ENCODE results near the gene CLIP1.
A peak's percentile ranks its signal among the peaks of the same experiment; 100 is the strongest.
"Not testable (repeated sequence)": the region's sequence is repeated elsewhere in the genome, so short reads cannot be mapped to it uniquely, and the experiment has no call there.

Gene CLIP1

DNA sequence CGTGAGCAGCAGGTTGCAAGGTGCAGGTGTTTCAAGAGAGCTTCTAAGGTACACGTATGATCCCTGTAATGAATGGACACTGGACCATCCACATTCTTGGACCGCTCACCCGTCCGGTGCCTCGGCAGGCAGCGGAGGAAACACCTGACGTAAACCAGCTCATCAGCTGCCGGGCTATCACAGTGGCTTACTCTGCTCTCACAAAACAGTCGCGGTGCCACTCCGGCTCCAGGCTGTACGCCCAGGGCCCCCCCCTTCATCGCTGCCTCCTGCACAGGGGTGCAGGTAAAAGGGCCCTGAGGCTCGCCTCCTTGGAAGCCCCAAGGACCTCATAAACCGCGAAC lies 156.6 kb downstream of the CLIP1 start:
- peaks cover 18% of the 10 kb centered on the region for H3K79me2 ChIP-seq (ENCODE audit: insufficient read depth, low read length)
- no peak for TF ChIP-seq EZH2 (IDR thresholded peaks at IDR 0.05; ENCODE audit: borderline replicate concordance, low read depth, low read length, severe bottlenecking)
- TF ChIP-seq, protein P1, sequence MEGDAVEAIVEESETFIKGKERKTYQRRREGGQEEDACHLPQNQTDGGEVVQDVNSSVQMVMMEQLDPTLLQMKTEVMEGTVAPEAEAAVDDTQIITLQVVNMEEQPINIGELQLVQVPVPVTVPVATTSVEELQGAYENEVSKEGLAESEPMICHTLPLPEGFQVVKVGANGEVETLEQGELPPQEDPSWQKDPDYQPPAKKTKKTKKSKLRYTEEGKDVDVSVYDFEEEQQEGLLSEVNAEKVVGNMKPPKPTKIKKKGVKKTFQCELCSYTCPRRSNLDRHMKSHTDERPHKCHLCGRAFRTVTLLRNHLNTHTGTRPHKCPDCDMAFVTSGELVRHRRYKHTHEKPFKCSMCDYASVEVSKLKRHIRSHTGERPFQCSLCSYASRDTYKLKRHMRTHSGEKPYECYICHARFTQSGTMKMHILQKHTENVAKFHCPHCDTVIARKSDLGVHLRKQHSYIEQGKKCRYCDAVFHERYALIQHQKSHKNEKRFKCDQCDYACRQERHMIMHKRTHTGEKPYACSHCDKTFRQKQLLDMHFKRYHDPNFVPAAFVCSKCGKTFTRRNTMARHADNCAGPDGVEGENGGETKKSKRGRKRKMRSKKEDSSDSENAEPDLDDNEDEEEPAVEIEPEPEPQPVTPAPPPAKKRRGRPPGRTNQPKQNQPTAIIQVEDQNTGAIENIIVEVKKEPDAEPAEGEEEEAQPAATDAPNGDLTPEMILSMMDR (IDR thresholded peaks at IDR 0.05; ENCODE audit: borderline replicate concordance, extremely low read depth, low read length, poor library complexity, severe bottlenecking), result no peak
- ATAC-seq (ENCODE audit: insufficient read depth, low read depth) (peak; percentile 58), DNase-seq (no peak)
- H4K20me1 ChIP-seq (ENCODE audit: insufficient read depth, low read length), result no peaks in the 10 kb centered on the region
- H3K4me1 ChIP-seq (ENCODE audit: insufficient read depth, low read length), result peaks cover 27% of the 10 kb centered on the region
- H3K27me3 ChIP-seq (ENCODE audit: insufficient read depth, low read length, poor library complexity), result no peaks in the 10 kb centered on the region
- peak overlapping the region; percentile 87 for H3K4me2 ChIP-seq (ENCODE audit: insufficient read depth, low read length)
- peak overlapping the region; percentile 55 to 89 for H3K4me3 ChIP-seq (ENCODE audit: low read depth in 1 of 2, low read length in 2 of 2)
- peaks cover 16% of the 10 kb centered on the region for H3K36me3 ChIP-seq (ENCODE audit: insufficient read depth, low read length)
- peak overlapping the region; percentile 98 for H2AFZ ChIP-seq (ENCODE audit: low read depth, low read length)
- no peaks in the 10 kb centered on the region for H3K9me3 ChIP-seq (ENCODE audit: insufficient read depth, low read length, severe bottlenecking)
- peak overlapping the region; percentile 74 for H3K9ac ChIP-seq (ENCODE audit: low read depth, low read length)
- H3K27ac ChIP-seq (ENCODE audit: low read length), result peak overlapping the region; percentile 81

DNA sequence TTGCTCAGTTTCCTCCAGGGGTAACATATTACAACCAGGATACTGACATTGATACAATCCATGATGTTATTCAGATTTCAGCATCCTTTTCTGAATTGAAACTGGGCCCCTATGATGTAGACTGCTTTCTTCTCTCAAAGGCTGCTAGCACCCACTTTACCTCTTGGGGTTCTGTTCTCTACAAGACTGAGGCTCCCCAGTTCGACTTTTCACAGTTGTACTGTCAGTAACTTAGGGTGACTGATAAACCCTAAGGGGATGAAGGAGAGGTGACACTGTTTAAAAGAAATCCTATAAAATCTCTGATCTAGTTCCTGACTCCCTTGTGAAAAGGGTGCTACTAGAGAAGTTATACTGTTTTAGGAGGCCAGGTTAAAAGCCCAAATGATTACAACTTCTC lies 157.0 kb downstream of the CLIP1 start:
- peaks cover 18% of the 10 kb centered on the region for H3K79me2 ChIP-seq (ENCODE audit: insufficient read depth, low read length)
- DNase-seq, result no peak
- peak overlapping the region; percentile 55 to 89 for H3K4me3 ChIP-seq (ENCODE audit: low read depth in 1 of 2, low read length in 2 of 2)
- peaks cover 27% of the 10 kb centered on the region for H3K4me1 ChIP-seq (ENCODE audit: insufficient read depth, low read length)
- peak overlapping the region; percentile 74 for H3K9ac ChIP-seq (ENCODE audit: low read depth, low read length)
- H3K27ac ChIP-seq (ENCODE audit: low read length), result peak overlapping the region; percentile 81
- ATAC-seq (ENCODE audit: insufficient read depth, low read depth), result no peak
- H4K20me1 ChIP-seq (ENCODE audit: insufficient read depth, low read length), result no peaks in the 10 kb centered on the region
- no peaks in the 10 kb centered on the region for H3K27me3 ChIP-seq (ENCODE audit: insufficient read depth, low read length, poor library complexity)
- no peak for TF ChIP-seq EZH2 (IDR thresholded peaks at IDR 0.05; ENCODE audit: borderline replicate concordance, low read depth, low read length, severe bottlenecking)
- TF ChIP-seq, protein P1 (IDR thresholded peaks at IDR 0.05; ENCODE audit: borderline replicate concordance, extremely low read depth, low read length, poor library complexity, severe bottlenecking), result no peak
- peak overlapping the region; percentile 98 for H2AFZ ChIP-seq (ENCODE audit: low read depth, low read length)
- peak overlapping the region; percentile 87 for H3K4me2 ChIP-seq (ENCODE audit: insufficient read depth, low read length)
- no peaks in the 10 kb centered on the region for H3K9me3 ChIP-seq (ENCODE audit: insufficient read depth, low read length, severe bottlenecking)
- peaks cover 19% of the 10 kb centered on the region for H3K36me3 ChIP-seq (ENCODE audit: insufficient read depth, low read length)

DNA sequence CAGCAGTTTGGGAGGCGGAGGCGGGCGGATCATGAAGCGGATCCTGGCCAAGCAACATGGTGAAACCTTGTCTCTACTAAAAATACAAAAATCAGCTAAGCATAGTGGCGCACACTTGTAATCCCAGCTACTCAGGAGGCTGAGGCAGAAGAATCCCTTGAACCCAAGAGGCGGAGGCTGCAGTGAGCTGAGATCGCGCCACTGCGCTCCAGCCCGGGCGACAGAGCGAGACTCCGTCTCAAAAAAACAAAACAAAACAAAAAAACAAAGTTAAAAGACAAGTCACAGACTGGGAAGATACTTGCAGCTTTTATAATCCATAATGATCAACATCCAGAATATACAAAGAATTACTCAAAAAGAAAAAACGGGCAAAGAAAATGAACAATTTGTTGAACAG lies 161.7 kb downstream of the CLIP1 start:
- not testable (repeated sequence) for H3K9me3 ChIP-seq (ENCODE audit: insufficient read depth, low read length, severe bottlenecking); H3K4me2 ChIP-seq (ENCODE audit: insufficient read depth, low read length); H3K27me3 ChIP-seq (ENCODE audit: insufficient read depth, low read length, poor library complexity); H4K20me1 ChIP-seq (ENCODE audit: insufficient read depth, low read length); ATAC-seq (ENCODE audit: insufficient read depth, low read depth); H3K9ac ChIP-seq (ENCODE audit: low read depth, low read length); H3K4me3 ChIP-seq (ENCODE audit: low read depth in 1 of 2, low read length in 2 of 2); H3K27ac ChIP-seq (ENCODE audit: low read length); DNase-seq; H2AFZ ChIP-seq (ENCODE audit: low read depth, low read length)
- peaks cover 15% of the 10 kb centered on the region for H3K4me1 ChIP-seq (ENCODE audit: insufficient read depth, low read length)
- H3K36me3 ChIP-seq (ENCODE audit: insufficient read depth, low read length), result peaks cover 45% of the 10 kb centered on the region
- H3K79me2 ChIP-seq (ENCODE audit: insufficient read depth, low read length), result peaks cover 11% of the 10 kb centered on the region

DNA sequence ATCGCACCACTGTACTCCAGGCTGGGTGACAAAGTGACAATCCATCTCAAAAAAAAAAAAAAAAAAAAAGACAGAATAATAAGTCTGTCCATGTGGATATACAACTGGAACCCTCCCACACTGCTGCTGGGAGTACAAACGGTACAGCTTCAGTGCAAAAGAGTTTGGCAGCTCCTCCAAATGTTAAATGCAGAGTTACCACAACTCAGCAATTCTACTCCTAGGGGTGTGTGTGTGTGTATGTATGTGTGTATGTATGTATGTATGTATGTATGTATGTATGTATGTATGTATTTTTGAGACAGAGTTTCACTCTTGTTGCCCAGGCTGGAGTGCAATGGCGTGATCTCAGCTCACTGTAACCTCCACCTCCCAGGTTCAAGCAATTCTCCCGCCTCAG lies 163.5 kb downstream of the CLIP1 start:
- not testable (repeated sequence) for H3K4me3 ChIP-seq (ENCODE audit: low read depth in 1 of 2, low read length in 2 of 2); H3K9ac ChIP-seq (ENCODE audit: low read depth, low read length); ATAC-seq (ENCODE audit: insufficient read depth, low read depth); H3K9me3 ChIP-seq (ENCODE audit: insufficient read depth, low read length, severe bottlenecking); H3K4me1 ChIP-seq (ENCODE audit: insufficient read depth, low read length); H3K4me2 ChIP-seq (ENCODE audit: insufficient read depth, low read length); DNase-seq; H2AFZ ChIP-seq (ENCODE audit: low read depth, low read length); H3K27me3 ChIP-seq (ENCODE audit: insufficient read depth, low read length, poor library complexity); H3K79me2 ChIP-seq (ENCODE audit: insufficient read depth, low read length); H4K20me1 ChIP-seq (ENCODE audit: insufficient read depth, low read length); H3K27ac ChIP-seq (ENCODE audit: low read length)
- H3K36me3 ChIP-seq (ENCODE audit: insufficient read depth, low read length), result peaks cover 44% of the 10 kb centered on the region

DNA sequence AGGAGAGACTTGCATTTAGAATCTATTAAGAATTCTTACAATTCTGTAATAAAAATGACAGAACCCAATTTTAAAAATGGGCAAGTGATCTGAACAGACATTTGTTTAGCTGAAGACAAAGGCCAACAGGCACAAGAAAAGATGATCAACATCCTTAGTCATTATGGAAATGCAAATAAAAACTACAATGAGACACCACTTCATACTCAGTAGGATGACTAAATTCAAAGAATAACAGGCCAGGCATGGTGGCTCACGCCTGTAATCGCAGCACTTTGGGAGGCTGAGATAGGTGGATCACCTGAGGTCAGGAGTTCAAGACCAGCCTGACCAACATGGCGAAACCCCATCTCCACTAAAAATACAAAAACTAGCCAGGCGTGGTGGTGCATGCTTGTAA lies 164.0 kb downstream of the CLIP1 start:
- not testable (repeated sequence) for H3K79me2 ChIP-seq (ENCODE audit: insufficient read depth, low read length); H4K20me1 ChIP-seq (ENCODE audit: insufficient read depth, low read length); ATAC-seq (ENCODE audit: insufficient read depth, low read depth); H3K4me1 ChIP-seq (ENCODE audit: insufficient read depth, low read length); H3K27me3 ChIP-seq (ENCODE audit: insufficient read depth, low read length, poor library complexity); H3K4me2 ChIP-seq (ENCODE audit: insufficient read depth, low read length); H3K4me3 ChIP-seq (ENCODE audit: low read depth in 1 of 2, low read length in 2 of 2); H3K9ac ChIP-seq (ENCODE audit: low read depth, low read length); H3K27ac ChIP-seq (ENCODE audit: low read length); H3K9me3 ChIP-seq (ENCODE audit: insufficient read depth, low read length, severe bottlenecking); DNase-seq; H2AFZ ChIP-seq (ENCODE audit: low read depth, low read length)
- peaks cover 40% of the 10 kb centered on the region for H3K36me3 ChIP-seq (ENCODE audit: insufficient read depth, low read length)
